Measurements from ENCODE around the gene GPD1L.
"Not testable (repeated sequence)": the region's sequence is repeated elsewhere in the genome, so short reads cannot be mapped to it uniquely, and the experiment has no call there.

The GPD1L gene

GRCh38 chr3:32074194-32074593, 32.2 kb upstream of the GPD1L start:
- H2AK5ac ChIP-seq (ENCODE audit: low read depth, low read length); H2BK5ac ChIP-seq (ENCODE audit: low read length); H4K8ac ChIP-seq (ENCODE audit: low read depth, low read length); H3K4me1 ChIP-seq (ENCODE audit: control insufficient read depth in 2 of 2, insufficient read depth in 1 of 2, low read depth in 1 of 2, low read length in 2 of 2); H3K18ac ChIP-seq (ENCODE audit: low read length); H2BK15ac ChIP-seq (ENCODE audit: low read length); H3K9ac ChIP-seq (ENCODE audit: low read depth, low read length, poor library complexity); DNase-seq (ENCODE audit: low spot score); H2BK12ac ChIP-seq (ENCODE audit: low read length); H3K36me3 ChIP-seq (replicated peaks in 1 of 2; ENCODE audit: control insufficient read depth in 2 of 2, insufficient read depth in 2 of 2, low read length in 2 of 2); H3K27ac ChIP-seq (replicated peaks; ENCODE audit: low read length); H2BK120ac ChIP-seq (ENCODE audit: low read depth, low read length); H3K4me2 ChIP-seq (ENCODE audit: insufficient read depth, low read length, poor library complexity, severe bottlenecking); H3K27me3 ChIP-seq (ENCODE audit: control insufficient read depth in 3 of 3, insufficient read depth in 3 of 3, low read depth in 1 of 3, low read length in 3 of 3); H4K91ac ChIP-seq (ENCODE audit: low read depth, low read length, poor library complexity); H3K23ac ChIP-seq (ENCODE audit: low read depth, low read length, poor library complexity); H3K14ac ChIP-seq (ENCODE audit: low read length); H3K79me1 ChIP-seq (ENCODE audit: low read depth, low read length); H2AFZ ChIP-seq (ENCODE audit: low read length); H3K9me3 ChIP-seq (replicated peaks in 1 of 2; ENCODE audit: control insufficient read depth in 2 of 2, insufficient read depth in 1 of 2, low read depth in 1 of 2, low read length in 2 of 2); H3K4me3 ChIP-seq (ENCODE audit: low read length in 2 of 2); H3K4ac ChIP-seq (ENCODE audit: low read length): not testable (repeated sequence)
- WGBS, 2 donors (ENCODE audit: extremely low coverage in 2 of 2, insufficient read length in 2 of 2, insufficient replicate concordance in 1 of 2), result no CpG with 5 or more reads among the region's 7 CpGs

GRCh38 chr3:32076566-32076965, 29.9 kb upstream of the GPD1L start:
- no peak overlapping the region for H3K14ac ChIP-seq (ENCODE audit: low read length)
- H2AFZ ChIP-seq (ENCODE audit: low read length), result no peak overlapping the region
- WGBS, 2 donors (ENCODE audit: extremely low coverage in 2 of 2, insufficient read length in 2 of 2, insufficient replicate concordance in 1 of 2), result no CpG with 5 or more reads among the region's 3 CpGs

GRCh38 chr3:32077260-32078084, 28.9 kb upstream of the GPD1L start:
- Histone ChIP-seq H4K91ac (ENCODE audit: low read depth, low read length, poor library complexity) (no peak overlapping the region), H2BK120ac (ENCODE audit: low read depth, low read length) (no peak overlapping the region), H3K4ac (ENCODE audit: low read length) (no peak overlapping the region), H3K79me1 (ENCODE audit: low read depth, low read length) (no peaks in the 10 kb centered on the region), H3K4me2 (ENCODE audit: insufficient read depth, low read length, poor library complexity, severe bottlenecking) (no peak overlapping the region), H3K4me1 (ENCODE audit: control insufficient read depth in 2 of 2, insufficient read depth in 1 of 2, low read depth in 1 of 2, low read length in 2 of 2) (peaks cover 0 to 1% of the 10 kb centered on the region in 2 donors), H2AK5ac (ENCODE audit: low read depth, low read length) (no peak overlapping the region), H3K23ac (ENCODE audit: low read depth, low read length, poor library complexity) (no peak overlapping the region), H3K18ac (ENCODE audit: low read length) (peak overlapping the region; percentile 9), H2BK5ac (ENCODE audit: low read length) (no peak overlapping the region), H2BK12ac (ENCODE audit: low read length) (no peak overlapping the region), H3K36me3 (replicated peaks in 1 of 2; ENCODE audit: control insufficient read depth in 2 of 2, insufficient read depth in 2 of 2, low read length in 2 of 2) (no peaks in the 10 kb centered on the region), H3K27ac (replicated peaks; ENCODE audit: low read length) (no peak overlapping the region), H3K4me3 (ENCODE audit: low read length in 2 of 2) (no peak overlapping the region), H3K14ac (ENCODE audit: low read length) (no peak overlapping the region), H3K27me3 (ENCODE audit: control insufficient read depth in 3 of 3, insufficient read depth in 3 of 3, low read depth in 1 of 3, low read length in 3 of 3) (peaks cover 0 to 4% (median 0%) of the 10 kb centered on the region in 3 experiments), H2AFZ (ENCODE audit: low read length) (no peak overlapping the region), H2BK15ac (ENCODE audit: low read length) (no peak overlapping the region), H4K8ac (ENCODE audit: low read depth, low read length) (no peak overlapping the region), H3K9ac (ENCODE audit: low read depth, low read length, poor library complexity) (no peak overlapping the region), H3K9me3 (replicated peaks in 1 of 2; ENCODE audit: control insufficient read depth in 2 of 2, insufficient read depth in 1 of 2, low read depth in 1 of 2, low read length in 2 of 2) (no peaks in the 10 kb centered on the region)
- WGBS, 2 donors (ENCODE audit: extremely low coverage in 2 of 2, insufficient read length in 2 of 2, insufficient replicate concordance in 1 of 2), result no CpG with 5 or more reads among the region's 14 CpGs
- DNase-seq (ENCODE audit: low spot score), result no peak

More at GRCh38 chr3:32076566-32076965, 29.9 kb upstream of the GPD1L start:
- Histone ChIP-seq H2BK120ac (ENCODE audit: low read depth, low read length) (no peak overlapping the region), H3K79me1 (ENCODE audit: low read depth, low read length) (no peaks in the 10 kb centered on the region), H2BK15ac (ENCODE audit: low read length) (no peak overlapping the region), H3K36me3 (replicated peaks in 1 of 2; ENCODE audit: control insufficient read depth in 2 of 2, insufficient read depth in 2 of 2, low read length in 2 of 2) (no peaks in the 10 kb centered on the region), H3K9me3 (replicated peaks in 1 of 2; ENCODE audit: control insufficient read depth in 2 of 2, insufficient read depth in 1 of 2, low read depth in 1 of 2, low read length in 2 of 2) (no peaks in the 10 kb centered on the region), H3K27ac (replicated peaks; ENCODE audit: low read length) (no peak overlapping the region), H3K23ac (ENCODE audit: low read depth, low read length, poor library complexity) (no peak overlapping the region), H3K4me3 (ENCODE audit: low read length in 2 of 2) (no peak overlapping the region), H2BK12ac (ENCODE audit: low read length) (no peak overlapping the region), H3K9ac (ENCODE audit: low read depth, low read length, poor library complexity) (no peak overlapping the region), H3K27me3 (ENCODE audit: control insufficient read depth in 3 of 3, insufficient read depth in 3 of 3, low read depth in 1 of 3, low read length in 3 of 3) (no peaks in the 10 kb centered on the region), H4K8ac (ENCODE audit: low read depth, low read length) (no peak overlapping the region), H3K4me1 (ENCODE audit: control insufficient read depth in 2 of 2, insufficient read depth in 1 of 2, low read depth in 1 of 2, low read length in 2 of 2) (peaks cover 0 to 1% of the 10 kb centered on the region in 2 donors), H2BK5ac (ENCODE audit: low read length) (no peak overlapping the region), H3K4ac (ENCODE audit: low read length) (no peak overlapping the region), H2AK5ac (ENCODE audit: low read depth, low read length) (no peak overlapping the region), H3K18ac (ENCODE audit: low read length) (no peak overlapping the region), H4K91ac (ENCODE audit: low read depth, low read length, poor library complexity) (no peak overlapping the region), H3K4me2 (ENCODE audit: insufficient read depth, low read length, poor library complexity, severe bottlenecking) (no peak overlapping the region)
- DNase-seq (ENCODE audit: low spot score), result no peak

GRCh38 chr3:32078085-32078634, 28.3 kb upstream of the GPD1L start:
- Histone ChIP-seq H3K4me2 (ENCODE audit: insufficient read depth, low read length, poor library complexity, severe bottlenecking) (no peak overlapping the region), H2BK120ac (ENCODE audit: low read depth, low read length) (no peak overlapping the region), H3K4ac (ENCODE audit: low read length) (no peak overlapping the region), H3K4me1 (ENCODE audit: control insufficient read depth in 2 of 2, insufficient read depth in 1 of 2, low read depth in 1 of 2, low read length in 2 of 2) (peaks cover 0 to 1% of the 10 kb centered on the region in 2 donors), H3K18ac (ENCODE audit: low read length) (no peak overlapping the region), H3K4me3 (ENCODE audit: low read length in 2 of 2) (no peak overlapping the region), H2BK5ac (ENCODE audit: low read length) (no peak overlapping the region), H4K8ac (ENCODE audit: low read depth, low read length) (no peak overlapping the region), H2AFZ (ENCODE audit: low read length) (no peak overlapping the region), H2AK5ac (ENCODE audit: low read depth, low read length) (no peak overlapping the region), H3K27ac (replicated peaks; ENCODE audit: low read length) (no peak overlapping the region), H3K9ac (ENCODE audit: low read depth, low read length, poor library complexity) (no peak overlapping the region), H3K9me3 (replicated peaks in 1 of 2; ENCODE audit: control insufficient read depth in 2 of 2, insufficient read depth in 1 of 2, low read depth in 1 of 2, low read length in 2 of 2) (no peaks in the 10 kb centered on the region), H3K23ac (ENCODE audit: low read depth, low read length, poor library complexity) (no peak overlapping the region), H3K27me3 (ENCODE audit: control insufficient read depth in 3 of 3, insufficient read depth in 3 of 3, low read depth in 1 of 3, low read length in 3 of 3) (peaks cover 0 to 4% (median 0%) of the 10 kb centered on the region in 3 experiments), H4K91ac (ENCODE audit: low read depth, low read length, poor library complexity) (no peak overlapping the region), H2BK15ac (ENCODE audit: low read length) (no peak overlapping the region), H2BK12ac (ENCODE audit: low read length) (no peak overlapping the region), H3K14ac (ENCODE audit: low read length) (no peak overlapping the region), H3K79me1 (ENCODE audit: low read depth, low read length) (no peaks in the 10 kb centered on the region), H3K36me3 (replicated peaks in 1 of 2; ENCODE audit: control insufficient read depth in 2 of 2, insufficient read depth in 2 of 2, low read length in 2 of 2) (no peaks in the 10 kb centered on the region)
- DNase-seq (ENCODE audit: low spot score), result no peak
- no CpG with 5 or more reads among the region's 3 CpGs for WGBS, 2 donors (ENCODE audit: extremely low coverage in 2 of 2, insufficient read length in 2 of 2, insufficient replicate concordance in 1 of 2)
